Lung (tissue), 12 donors: ENCODE measurements around the gene MIR17HG. TPM values are rescaled to one million over a fixed set of nuclear protein-coding genes. Genes with fewer than 3 reads are reported as not detected.

Source experiments
- ATAC-seq: fragments of 200-7000 bp; cut with Tn5 transposase; one replicate; pipeline ENCODE4 v1.9.1; 2020; ENCODE audit warnings: moderate number of reproducible peaks; ENCODE audit not compliant: insufficient read depth, low FRiP score
- DNase-seq, 3 donors: peaks; one replicate each; pipeline ENCODE4 v3.0.0-alpha.2; 2013 to 2017
- H3K27ac ChIP-seq, 2 donors: one replicate each; pipeline ENCODE4 v1.5.1; 2013; ENCODE audit warnings: mild to moderate bottlenecking in 2 of 2, moderate library complexity in 2 of 2, control low read depth in 1 of 2, inconsistent platforms in 1 of 2, low read depth in 1 of 2, low read length in 1 of 2
- H3K27me3 ChIP-seq, 3 donors: one replicate each; pipeline ENCODE4 v1.5.1; 2013; ENCODE audit warnings: low read length in 2 of 3; ENCODE audit not compliant: control insufficient read depth in 3 of 3, insufficient read depth in 3 of 3
- H3K36me3 ChIP-seq, 4 donors: one replicate each; pipeline ENCODE4 v1.5.1; 2013; ENCODE audit warnings: low read length in 4 of 4, mild to moderate bottlenecking in 1 of 4, moderate library complexity in 1 of 4; ENCODE audit not compliant: control insufficient read depth in 4 of 4, insufficient read depth in 4 of 4
- H3K4me1 ChIP-seq, 5 donors: one replicate each; pipeline ENCODE4 v1.5.1; 2013; ENCODE audit warnings: low read length in 5 of 5, mild to moderate bottlenecking in 2 of 5, moderate library complexity in 1 of 5; ENCODE audit not compliant: control insufficient read depth in 5 of 5, insufficient read depth in 5 of 5
- H3K4me3 ChIP-seq: one replicate; pipeline ENCODE4 v1.5.1; 2013; ENCODE audit warnings: mild to moderate bottlenecking, control low read depth, moderate library complexity
- H3K9ac ChIP-seq, 2 donors: one replicate each; pipeline ENCODE4 v1.5.1; 2013; ENCODE audit warnings: low read length in 2 of 2, control low read depth in 1 of 2; ENCODE audit not compliant: insufficient read depth in 1 of 2
- H3K9me3 ChIP-seq, 4 donors: one replicate each; pipeline ENCODE4 v1.5.1; 2013; ENCODE audit warnings: low read length in 3 of 4, mild to moderate bottlenecking in 1 of 4, moderate library complexity in 1 of 4; ENCODE audit not compliant: control insufficient read depth in 4 of 4, insufficient read depth in 3 of 4
- CTCF ChIP-seq: IDR thresholded peaks from 2 replicates; pipeline ENCODE4 v1.5.1; 2012; ENCODE audit warnings: mild to moderate bottlenecking; ENCODE audit errors: control extremely low read depth, extremely low read depth
- WGBS, 2 donors: extraction: QIAGEN DNeasy Blood & Tissue Kit; methylation state at CpG; one replicate each; pipeline ENCODE4 v1.1.7; 2013; 5-methylcytosine and 5-hydroxymethylcytosine counted together
- polyA plus RNA-seq, 2 donors: library from polyadenylated mRNA; stranded (reverse); fragments of 200-250 nt; gene quantifications; one replicate each; pipeline ENCODE4 v1.2.1, GENCODE V29; 2013
- total RNA-seq, 2 donors: library from RNA; depleted of rRNA in 1 of 2; stranded (reverse); fragments of >200 nt in 1 of 2; gene quantifications; one replicate each; pipeline ENCODE4 v1.2.1, GENCODE V29; 2014 to 2021
- donor health status: control.
- donor health status: control.
- donor health status: Bipolar disorder and iron deficiency.
- donor health status: healthy.
- donor health status: DM: yes; HTN: yes; CAD: no.

MIR17HG gene
- total and polyA plus RNA-seq, 4 donors: 0.60 to 8.8 (median 7.1) TPM

DNA sequence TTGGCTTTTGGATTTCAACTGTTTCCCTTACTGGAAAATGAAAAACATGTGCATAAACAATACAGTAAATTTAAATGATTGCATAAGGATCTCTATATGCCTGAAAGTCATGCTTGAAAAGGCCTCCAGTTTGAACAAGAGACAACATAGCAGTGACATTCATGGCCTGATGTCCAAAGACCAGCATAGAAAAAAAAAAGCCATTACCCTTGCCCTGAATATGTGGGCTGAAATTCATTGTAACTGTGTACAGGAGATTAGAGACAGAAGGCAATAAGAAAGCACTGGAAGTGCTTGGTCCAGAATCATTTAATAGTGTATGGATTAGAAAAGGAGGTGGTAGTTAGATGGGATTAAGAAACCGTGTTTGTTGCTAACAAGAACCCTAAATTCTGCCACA is 15.4 kb downstream of the MIR17HG start:
- H3K27ac ChIP-seq: no peak overlapping the region
- H3K27me3 ChIP-seq: no peaks in the 10 kb centered on the region
- H3K9ac ChIP-seq: no peak overlapping the region
- TF ChIP-seq CTCF: no peak
- no peak for ATAC-seq
- H3K4me3 ChIP-seq: no peak overlapping the region
- H3K4me1 ChIP-seq: peaks cover 0 to 6% (median 0%) of the 10 kb centered on the region in 5 donors
- 87 to 94% methylated on average over 1 of the region's 1 CpG for WGBS, 2 donors
- no peak for DNase-seq
- H3K9me3 ChIP-seq: no peaks in the 10 kb centered on the region
- H3K36me3 ChIP-seq: no peaks in the 10 kb centered on the region

DNA sequence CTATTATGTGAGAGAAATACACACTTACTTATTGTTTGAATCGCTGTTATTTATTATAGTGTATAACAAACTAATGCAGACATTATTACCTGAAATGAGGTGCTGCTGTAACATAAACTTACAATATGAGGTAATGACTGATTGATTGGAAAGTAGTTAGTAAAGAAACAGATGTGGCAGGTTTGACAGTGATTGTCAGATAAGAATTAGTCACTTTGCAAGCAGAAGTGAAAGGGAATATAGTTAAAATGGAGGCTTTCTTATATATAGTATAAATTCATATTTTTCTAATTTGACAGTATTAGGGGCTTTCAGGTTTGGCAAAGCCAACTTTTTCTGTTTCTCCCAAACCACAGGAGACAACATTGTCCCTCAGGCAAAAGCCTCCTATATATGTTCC is 20.6 kb downstream of the MIR17HG start:
- 60 to 97% methylated on average over 1 of the region's 1 CpG for WGBS, 2 donors
- Histone ChIP-seq H3K9me3 (no peaks in the 10 kb centered on the region), H3K27me3 (no peaks in the 10 kb centered on the region), H3K4me3 (no peak overlapping the region), H3K36me3 (no peaks in the 10 kb centered on the region), H3K4me1 (peaks cover 0 to 4% (median 0%) of the 10 kb centered on the region in 5 donors), H3K27ac (no peak overlapping the region), H3K9ac (no peak overlapping the region)
- DNase-seq (no peak), ATAC-seq (no peak)
- no peak for TF ChIP-seq CTCF

DNA sequence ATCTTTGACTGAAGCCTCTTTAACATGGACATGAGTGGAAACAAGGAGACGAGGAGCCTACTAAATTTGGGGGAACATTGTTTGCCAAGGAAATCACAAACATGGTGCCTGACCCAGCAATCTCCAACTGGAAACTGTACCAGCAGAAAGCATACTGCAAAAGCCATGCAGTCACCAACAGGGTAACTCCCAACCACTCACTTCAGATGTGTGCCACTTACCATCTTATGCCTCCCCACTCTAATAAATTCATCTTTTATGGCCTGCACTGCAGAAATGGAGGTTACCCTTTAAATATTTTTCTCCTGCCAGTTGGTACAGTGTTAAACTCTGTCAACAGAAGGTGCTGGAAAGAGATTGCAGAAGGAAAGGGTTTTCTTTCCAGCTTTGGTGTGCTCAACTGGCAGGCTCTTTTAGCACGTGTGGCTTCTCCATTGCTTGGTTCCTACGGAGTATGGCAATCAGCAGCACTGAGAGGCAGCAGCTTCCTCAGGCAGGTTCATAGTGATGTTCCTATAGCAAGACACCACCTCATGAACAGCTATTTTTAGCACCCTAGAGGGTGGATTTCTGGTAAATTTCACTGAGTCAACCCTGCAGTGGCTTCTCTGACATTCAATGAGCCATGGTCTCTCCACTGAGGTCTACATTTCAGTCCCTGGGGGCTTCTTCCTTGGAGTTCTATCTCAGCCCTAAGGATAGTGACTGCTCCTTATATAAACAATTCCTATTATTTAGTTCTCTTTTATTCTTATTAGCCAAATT is 21.4 kb downstream of the MIR17HG start:
- no peak for ATAC-seq
- Histone ChIP-seq H3K36me3 (no peaks in the 10 kb centered on the region), H3K27ac (no peak overlapping the region), H3K27me3 (no peaks in the 10 kb centered on the region), H3K4me1 (peaks cover 0 to 4% (median 0%) of the 10 kb centered on the region in 5 donors), H3K9me3 (no peaks in the 10 kb centered on the region), H3K9ac (no peak overlapping the region), H3K4me3 (no peak overlapping the region)
- no peak for DNase-seq
- TF ChIP-seq CTCF: no peak
- WGBS, 2 donors: 83 to 94% methylated on average over 3 of the region's 3 CpGs

- WGBS, 2 donors: 52 to 73% methylated on average over 3 of the region's 3 CpGs
- Histone ChIP-seq H3K9me3 (no peaks in the 10 kb centered on the region), H3K36me3 (no peaks in the 10 kb centered on the region), H3K9ac (no peak overlapping the region), H3K4me3 (no peak overlapping the region), H3K4me1 (peaks cover 0 to 4% (median 0%) of the 10 kb centered on the region in 5 donors), H3K27ac (no peak overlapping the region), H3K27me3 (no peaks in the 10 kb centered on the region)
- DNase-seq (peak in 2 of 3 donors; percentile 27 to 60), ATAC-seq (no peak)
- no peak for TF ChIP-seq CTCF
Observed at GRCh38 chr13:91369441-91369831, 21.9 kb downstream of the MIR17HG start.
